ENCODE measurements around the gene ACTR2. TPM values are rescaled to one million over a fixed set of nuclear protein-coding genes. Genes with fewer than 3 reads are reported as not detected.

ACTR2 gene
- total RNA-seq, 1 donor from 2014 or later = 223 TPM

DNA sequence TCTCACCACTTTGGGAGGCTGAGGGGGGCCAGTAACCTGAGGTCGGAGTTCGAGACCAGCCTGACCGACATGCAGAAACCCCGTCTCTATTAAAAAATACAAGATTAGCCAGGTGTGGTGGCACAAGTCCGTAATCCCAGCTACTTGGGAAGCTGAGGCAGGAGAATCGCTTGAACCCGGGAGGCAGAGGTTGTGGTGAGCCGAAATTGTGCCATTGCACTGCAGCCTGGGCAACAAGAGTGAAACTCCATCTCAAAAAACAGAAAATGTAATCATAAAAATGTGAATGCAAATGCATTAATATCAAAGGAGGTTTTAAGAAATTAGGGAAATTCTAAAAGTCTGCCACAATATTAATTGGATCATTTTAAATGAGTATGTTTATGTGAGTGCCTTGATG lies 45.7 kb downstream of the ACTR2 start:
- Mint-ChIP-seq H3K27me3 (ENCODE audit: unreplicated experiment) (peaks cover 3% of the 10 kb centered on the region), H3K36me3 (ENCODE audit: unreplicated experiment) (no peaks in the 10 kb centered on the region), H3K4me1 (ENCODE audit: low read depth, unreplicated experiment) (peaks cover 8% of the 10 kb centered on the region), H3K27ac (ENCODE audit: unreplicated experiment) (no peak overlapping the region), H3K9me3 (ENCODE audit: unreplicated experiment) (peaks cover 2% of the 10 kb centered on the region), H3K4me3 (ENCODE audit: unreplicated experiment) (no peak overlapping the region)
- TF ChIP-seq, protein P1, sequence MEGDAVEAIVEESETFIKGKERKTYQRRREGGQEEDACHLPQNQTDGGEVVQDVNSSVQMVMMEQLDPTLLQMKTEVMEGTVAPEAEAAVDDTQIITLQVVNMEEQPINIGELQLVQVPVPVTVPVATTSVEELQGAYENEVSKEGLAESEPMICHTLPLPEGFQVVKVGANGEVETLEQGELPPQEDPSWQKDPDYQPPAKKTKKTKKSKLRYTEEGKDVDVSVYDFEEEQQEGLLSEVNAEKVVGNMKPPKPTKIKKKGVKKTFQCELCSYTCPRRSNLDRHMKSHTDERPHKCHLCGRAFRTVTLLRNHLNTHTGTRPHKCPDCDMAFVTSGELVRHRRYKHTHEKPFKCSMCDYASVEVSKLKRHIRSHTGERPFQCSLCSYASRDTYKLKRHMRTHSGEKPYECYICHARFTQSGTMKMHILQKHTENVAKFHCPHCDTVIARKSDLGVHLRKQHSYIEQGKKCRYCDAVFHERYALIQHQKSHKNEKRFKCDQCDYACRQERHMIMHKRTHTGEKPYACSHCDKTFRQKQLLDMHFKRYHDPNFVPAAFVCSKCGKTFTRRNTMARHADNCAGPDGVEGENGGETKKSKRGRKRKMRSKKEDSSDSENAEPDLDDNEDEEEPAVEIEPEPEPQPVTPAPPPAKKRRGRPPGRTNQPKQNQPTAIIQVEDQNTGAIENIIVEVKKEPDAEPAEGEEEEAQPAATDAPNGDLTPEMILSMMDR (IDR thresholded peaks at IDR 0.05; ENCODE audit: partially characterized antibody, unreplicated experiment) = no peak
- DNase-seq = no peak

DNA sequence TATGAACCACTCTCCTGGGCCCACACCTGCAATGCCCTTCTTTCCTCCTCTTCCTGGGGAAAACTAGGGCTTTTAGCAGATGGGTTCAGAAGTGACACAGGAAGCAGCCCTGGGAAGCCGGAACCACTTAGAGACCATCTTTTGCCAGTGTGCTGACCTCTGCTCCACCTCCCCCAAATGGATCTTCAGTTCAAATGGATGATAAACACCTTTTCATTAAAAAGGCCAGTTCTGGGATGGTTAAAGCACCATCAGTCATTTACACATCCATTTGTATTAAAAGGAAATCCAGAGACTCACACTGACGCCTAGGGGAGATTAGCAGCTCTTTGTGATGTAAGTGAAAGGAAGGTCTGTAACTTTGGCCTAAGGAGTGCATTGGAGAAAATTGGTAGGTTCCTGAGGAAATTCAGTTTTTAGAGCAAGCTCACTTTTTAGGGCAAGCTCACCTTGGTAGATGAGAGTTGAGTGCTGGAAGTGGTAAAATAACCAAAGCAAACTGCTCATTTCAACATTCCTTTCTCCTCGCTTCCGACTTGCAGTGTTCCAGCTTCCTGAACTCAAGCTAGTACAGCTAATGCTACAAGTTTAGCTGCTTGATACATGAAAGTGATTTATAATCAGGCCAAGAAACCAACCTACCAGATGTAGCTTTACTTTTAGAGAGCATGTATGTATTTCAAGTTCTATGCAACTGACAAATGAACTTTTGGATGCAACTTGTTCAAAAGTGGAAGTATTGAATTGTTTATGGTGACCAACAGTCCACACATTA lies 47.7 kb downstream of the ACTR2 start:
- TF ChIP-seq, protein P1 (IDR thresholded peaks at IDR 0.05; ENCODE audit: partially characterized antibody, unreplicated experiment) = no peak
- no peak for DNase-seq
- peaks cover 2% of the 10 kb centered on the region for H3K9me3 Mint-ChIP-seq (ENCODE audit: unreplicated experiment)
- peaks cover 11% of the 10 kb centered on the region for H3K4me1 Mint-ChIP-seq (ENCODE audit: low read depth, unreplicated experiment)
- no peak overlapping the region for H3K4me3 Mint-ChIP-seq (ENCODE audit: unreplicated experiment)
- peaks cover 3% of the 10 kb centered on the region for H3K27me3 Mint-ChIP-seq (ENCODE audit: unreplicated experiment)
- no peaks in the 10 kb centered on the region for H3K36me3 Mint-ChIP-seq (ENCODE audit: unreplicated experiment)
- H3K27ac Mint-ChIP-seq (ENCODE audit: unreplicated experiment) = no peak overlapping the region

DNA sequence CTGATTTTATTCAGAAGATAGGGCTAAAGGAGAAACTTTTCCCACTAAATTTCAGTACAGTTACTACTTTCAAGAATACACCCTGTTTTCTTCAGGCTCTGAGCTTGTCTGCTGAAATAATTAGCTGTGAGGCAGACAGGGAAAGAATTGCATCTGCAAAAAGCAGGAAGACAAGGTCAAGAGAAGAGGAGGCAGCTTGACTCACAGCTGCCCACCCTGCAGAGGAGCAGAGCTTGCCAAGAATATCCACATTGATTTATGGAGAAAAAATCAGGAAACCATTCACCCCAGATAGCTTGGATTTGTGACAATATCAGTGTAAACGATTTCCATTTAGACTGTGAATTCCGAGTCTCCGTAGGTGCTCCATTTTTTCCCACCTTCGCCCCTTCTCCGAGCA lies 49.0 kb downstream of the ACTR2 start:
- Mint-ChIP-seq H3K9me3 (ENCODE audit: unreplicated experiment) (peaks cover 4% of the 10 kb centered on the region), H3K36me3 (ENCODE audit: unreplicated experiment) (no peaks in the 10 kb centered on the region), H3K27me3 (ENCODE audit: unreplicated experiment) (peaks cover 3% of the 10 kb centered on the region), H3K4me3 (ENCODE audit: unreplicated experiment) (no peak overlapping the region), H3K27ac (ENCODE audit: unreplicated experiment) (no peak overlapping the region), H3K4me1 (ENCODE audit: low read depth, unreplicated experiment) (peaks cover 11% of the 10 kb centered on the region)
- TF ChIP-seq, protein P1 (IDR thresholded peaks at IDR 0.05; ENCODE audit: partially characterized antibody, unreplicated experiment) = no peak
- DNase-seq = no peak

DNA sequence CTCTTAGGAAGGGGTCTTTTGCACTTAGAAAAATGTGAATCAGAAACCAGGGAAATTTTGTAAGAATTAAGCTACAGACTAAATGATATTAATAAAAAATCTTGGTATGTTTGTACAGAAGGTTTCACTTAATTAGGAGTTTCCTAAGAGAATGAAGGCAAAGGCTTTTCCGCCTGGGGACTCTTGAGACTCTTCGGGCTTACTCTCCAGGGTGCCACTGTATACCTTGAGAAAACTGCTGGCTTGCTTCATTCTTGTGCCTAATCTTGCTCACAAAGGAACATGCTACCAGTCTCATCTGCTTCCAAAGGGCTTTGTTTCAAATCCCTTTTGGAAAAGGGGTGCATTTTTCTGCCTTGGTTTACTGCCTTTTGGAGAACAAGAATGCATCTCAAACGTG lies 49.5 kb downstream of the ACTR2 start:
- H3K9me3 Mint-ChIP-seq (ENCODE audit: unreplicated experiment) = peaks cover 4% of the 10 kb centered on the region
- H3K4me1 Mint-ChIP-seq (ENCODE audit: low read depth, unreplicated experiment) = peaks cover 11% of the 10 kb centered on the region
- DNase-seq = no peak
- no peak overlapping the region for H3K27ac Mint-ChIP-seq (ENCODE audit: unreplicated experiment)
- no peaks in the 10 kb centered on the region for H3K36me3 Mint-ChIP-seq (ENCODE audit: unreplicated experiment)
- peaks cover 3% of the 10 kb centered on the region for H3K27me3 Mint-ChIP-seq (ENCODE audit: unreplicated experiment)
- no peak overlapping the region for H3K4me3 Mint-ChIP-seq (ENCODE audit: unreplicated experiment)
- TF ChIP-seq, protein P1 (IDR thresholded peaks at IDR 0.05; ENCODE audit: partially characterized antibody, unreplicated experiment) = no peak

DNA sequence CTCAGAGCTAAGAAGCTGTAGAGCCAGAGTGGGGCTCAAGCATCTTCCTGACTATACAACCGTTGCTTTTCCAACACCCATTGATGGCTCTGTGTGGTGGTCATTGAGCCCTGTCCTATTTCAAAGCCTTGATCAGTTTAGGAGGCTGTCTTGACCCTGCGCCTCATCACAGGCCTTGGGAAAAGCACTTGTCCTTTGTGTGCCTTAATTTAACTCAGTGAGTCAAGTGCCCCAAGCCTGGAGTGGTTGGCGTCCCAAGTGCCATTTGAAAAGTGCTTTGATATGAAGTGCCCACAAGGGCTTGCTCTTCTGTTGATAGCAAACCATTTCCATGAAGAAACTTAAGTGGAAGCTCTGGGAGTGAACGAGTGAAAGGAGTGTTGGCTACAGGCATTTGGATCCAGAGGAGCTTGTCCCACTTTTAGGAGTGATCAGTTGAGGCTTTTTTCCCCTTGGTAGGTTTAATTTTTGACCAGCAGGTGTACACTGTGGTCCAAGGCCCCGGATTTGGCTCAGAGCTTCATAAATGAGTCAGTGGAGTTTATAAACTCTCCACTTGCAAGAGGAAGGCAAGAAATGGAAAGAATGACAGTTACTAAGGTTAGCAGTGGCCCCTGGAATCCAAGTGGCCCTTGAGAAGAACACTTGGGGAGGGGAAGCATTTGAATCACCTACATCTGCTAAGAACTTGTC lies 50.3 kb downstream of the ACTR2 start:
- Mint-ChIP-seq H3K9me3 (ENCODE audit: unreplicated experiment) (peaks cover 4% of the 10 kb centered on the region), H3K27ac (ENCODE audit: unreplicated experiment) (no peak overlapping the region), H3K27me3 (ENCODE audit: unreplicated experiment) (no peaks in the 10 kb centered on the region), H3K4me1 (ENCODE audit: low read depth, unreplicated experiment) (peaks cover 15% of the 10 kb centered on the region), H3K36me3 (ENCODE audit: unreplicated experiment) (no peaks in the 10 kb centered on the region), H3K4me3 (ENCODE audit: unreplicated experiment) (no peak overlapping the region)
- TF ChIP-seq, protein P1 (IDR thresholded peaks at IDR 0.05; ENCODE audit: partially characterized antibody, unreplicated experiment) = no peak
- no peak for DNase-seq

All from glutamatergic neuron (in vitro differentiated cells).